RWPE1 (cell line): ENCODE results near the gene COMT.
"Not testable (repeated sequence)": the region's sequence is repeated elsewhere in the genome, so short reads cannot be mapped to it uniquely, and the experiment has no call there.

Experiments
- CTCF ChIA-PET: fragments of 350-600 bp; sonication (Branson Sonifier 250); formaldehyde crosslinking; extraction: SDS; loops from one replicate; lab custom pipeline; 2021; lab: Yijun Ruan, JAX
- POLR2A ChIA-PET: fragments of 400-600 bp; formaldehyde crosslinking; extraction: SDS; loops from one replicate; lab custom pipeline; 2020; ENCODE audit warnings: antibody characterized with exemption; ENCODE audit not compliant: low non-redundant PET; lab: Yijun Ruan, JAX
- DNase-seq: peaks from one replicate; pipeline ENCODE4 v3.0.0; 2012; ENCODE audit warnings: low spot score
- H3K27ac ChIP-seq: fragments of 450-650 bp; 2 replicates; pipeline ENCODE4 v1.5.1; 2017
- CTCF ChIP-seq: fragments of 450-650 bp; conservative IDR thresholded peaks from 2 replicates; pipeline ENCODE4 v1.5.1; 2017; ENCODE audit warnings: low read depth, mild to moderate bottlenecking

COMT gene

GRCh38 chr22:19902245-19902715, 39.3 kb upstream of the COMT start:
- no peak for TF ChIP-seq CTCF
- no peak for DNase-seq
- peak overlapping the region; percentile 43 for H3K27ac ChIP-seq
- CTCF ChIA-PET = interaction anchor here (0.6 kb wide), 1 partner anchor 233 kb away, joined by 3 read pairs; no protein-coding TSS in a partner anchor
- POLR2A ChIA-PET = no interaction called here

GRCh38 chr22:19903031-19903430, 38.5 kb upstream of the COMT start:
- ChIA-PET POLR2A (no interaction called here), CTCF (no interaction called here)
- no peak for DNase-seq
- TF ChIP-seq CTCF = no peak
- peak overlapping the region; percentile 43 for H3K27ac ChIP-seq

GRCh38 chr22:19903513-19903912, 38.1 kb upstream of the COMT start:
- TF ChIP-seq CTCF = no peak
- POLR2A ChIA-PET = no interaction called here
- CTCF ChIA-PET = no interaction called here
- no peak for DNase-seq
- no peak overlapping the region; the same call in 1 of the 2 replicates for H3K27ac ChIP-seq

GRCh38 chr22:19904174-19904856, 37.3 kb upstream of the COMT start:
- CTCF ChIA-PET = interaction anchor here (0.5 kb wide), 1 partner anchor 13 kb away, joined by 3 read pairs; no protein-coding TSS in a partner anchor
- TF ChIP-seq CTCF = no peak
- peak overlapping the region; percentile 12 for H3K27ac ChIP-seq
- DNase-seq = no peak
- POLR2A ChIA-PET = no interaction called here

- no peak overlapping the region for H3K27ac ChIP-seq
- ChIA-PET POLR2A (no interaction called here), CTCF (no interaction called here)
- TF ChIP-seq CTCF = no peak
- no peak for DNase-seq
Measured at GRCh38 chr22:19904935-19905334, 36.6 kb upstream of the COMT start.

GRCh38 chr22:19905347-19906276, 36.0 kb upstream of the COMT start:
- ChIA-PET CTCF (interaction anchor here (0.8 kb wide), 1 partner anchor 175 kb away, joined by 4 read pairs; no protein-coding TSS in a partner anchor), POLR2A (no interaction called here)
- no peak for TF ChIP-seq CTCF
- no peak for DNase-seq
- peak overlapping the region; percentile 27; the same call in 1 of the 2 replicates for H3K27ac ChIP-seq

- DNase-seq, H3K27ac ChIP-seq, POLR2A ChIA-PET: not testable (repeated sequence)
- CTCF ChIA-PET = interaction anchor here (0.8 kb wide), 1 partner anchor 176 kb away, joined by 4 read pairs; no protein-coding TSS in a partner anchor
Measured at GRCh38 chr22:19906864-19907263, 34.7 kb upstream of the COMT start.

GRCh38 chr22:19907902-19908301, 33.7 kb upstream of the COMT start:
- CTCF ChIA-PET = interaction anchor here (1.0 kb wide), 1 partner anchor 152 kb away, joined by 5 read pairs; no protein-coding TSS in a partner anchor
- POLR2A ChIA-PET, DNase-seq, H3K27ac ChIP-seq: not testable (repeated sequence)
